GM21529 (cell line): ENCODE measurements around the gene CASTOR2.
"Not testable (repeated sequence)": the region's sequence is repeated elsewhere in the genome, so short reads cannot be mapped to it uniquely, and the experiment has no call there.

Experiments
- ATAC-seq: cut with Tn5 transposase; IDR thresholded peaks from one replicate; pipeline ENCODE4 v1.9.1; 2021; ENCODE audit not compliant: unreplicated experiment

Gene CASTOR2

GRCh38 chr7:75049817-75050216, 85.3 kb downstream of the CASTOR2 start:
- ATAC-seq, result no peak

GRCh38 chr7:75050501-75050900, 86.0 kb downstream of the CASTOR2 start:
- no peak for ATAC-seq

DNA sequence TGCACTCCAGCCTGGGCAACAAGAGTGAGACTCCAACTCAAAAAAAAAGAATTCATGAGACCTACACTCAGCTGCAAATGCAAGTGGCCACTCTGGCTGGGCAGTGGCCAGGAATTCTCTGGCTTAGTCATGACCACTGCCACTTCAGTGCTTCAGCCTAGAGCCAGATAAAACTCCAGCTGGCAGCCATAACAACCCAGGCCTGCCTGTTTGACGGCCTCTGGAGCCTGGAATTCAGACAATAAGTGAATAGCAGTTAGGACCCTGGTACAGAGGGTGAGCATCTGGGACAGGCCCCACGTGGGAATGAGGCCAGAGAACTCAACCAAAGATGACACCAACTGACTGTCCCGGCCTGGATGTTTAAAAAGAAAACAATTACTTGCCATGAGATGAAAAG, 90.2 kb downstream of the CASTOR2 start:
- ATAC-seq, result no peak

DNA sequence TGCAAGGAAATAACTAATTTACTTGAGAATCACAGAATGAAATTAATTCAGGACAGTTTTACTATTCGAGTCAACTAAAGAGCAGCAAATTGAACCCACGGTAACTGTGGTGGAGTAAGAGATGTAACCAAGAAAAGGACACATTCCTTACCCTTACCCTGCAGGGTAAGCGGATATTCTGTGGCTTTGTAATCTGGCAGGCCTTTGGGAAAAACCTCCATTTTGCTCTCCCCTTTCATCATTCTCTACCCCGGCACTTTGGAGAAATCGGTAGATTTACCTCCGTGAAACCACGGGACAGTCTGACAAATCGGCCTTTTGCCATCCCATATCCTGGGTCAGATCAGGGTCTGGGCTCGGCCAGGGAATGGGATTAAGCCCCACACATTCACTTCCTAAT, 90.7 kb downstream of the CASTOR2 start:
- ATAC-seq, result no peak

GRCh38 chr7:75055830-75056772, 91.6 kb downstream of the CASTOR2 start:
- ATAC-seq, result no peak

DNA sequence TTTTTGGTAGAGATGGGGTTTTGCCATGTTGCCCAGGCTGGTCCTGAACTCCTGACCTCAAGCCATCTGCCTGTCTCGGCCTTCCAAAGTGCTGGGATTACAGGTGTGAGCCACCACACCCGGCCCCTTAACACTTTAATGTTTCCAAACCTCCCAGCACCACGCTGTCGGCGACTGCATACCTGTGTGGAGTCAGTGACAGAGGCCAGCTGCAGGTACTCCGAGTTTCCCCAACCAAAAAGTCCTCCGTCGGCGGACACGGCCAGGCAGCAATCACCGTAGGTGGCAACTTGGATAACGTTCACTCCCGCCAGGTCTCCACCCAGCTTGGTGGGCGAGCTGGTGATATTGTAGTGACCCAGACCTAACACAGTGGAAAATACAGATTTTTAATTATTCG, 93.9 kb downstream of the CASTOR2 start:
- no peak for ATAC-seq

DNA sequence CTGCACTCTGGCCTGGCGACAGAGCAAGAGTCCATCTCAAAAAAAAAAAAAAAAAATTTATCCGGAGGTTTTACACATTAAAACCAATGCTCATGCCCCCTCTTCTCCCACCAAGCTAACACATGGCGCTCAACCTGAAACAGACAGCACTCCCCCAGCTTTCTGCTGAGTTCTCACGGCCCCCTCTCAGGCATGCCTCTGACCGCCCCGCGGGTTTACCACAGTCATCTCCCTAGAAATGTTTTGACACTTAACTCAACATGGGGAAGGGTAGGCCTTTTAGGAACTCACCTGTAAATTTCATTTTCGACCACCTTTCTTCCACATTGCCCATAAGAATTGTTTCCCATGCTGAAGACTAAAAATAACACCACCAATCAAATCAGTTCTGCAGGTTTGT, 99.8 kb downstream of the CASTOR2 start:
- ATAC-seq, result no peak

- no peak for ATAC-seq
These were observed 100.3 kb downstream of the CASTOR2 start for GRCh38 chr7:75064801-75065200.

GRCh38 chr7:75066521-75066920, 102.0 kb downstream of the CASTOR2 start:
- ATAC-seq, result no peak

GRCh38 chr7:75072981-75073283, 108.4 kb downstream of the CASTOR2 start:
- no peak for ATAC-seq

GRCh38 chr7:75074262-75074641, 109.7 kb downstream of the CASTOR2 start:
- ATAC-seq, result not testable (repeated sequence)
